ENCODE measurements around the gene ZNF750. TPM values are rescaled to one million over a fixed set of nuclear protein-coding genes. Genes with fewer than 3 reads are reported as not detected.

ZNF750 gene
- total RNA-seq, 2 experiments from 2014 or later: not detected

DNA sequence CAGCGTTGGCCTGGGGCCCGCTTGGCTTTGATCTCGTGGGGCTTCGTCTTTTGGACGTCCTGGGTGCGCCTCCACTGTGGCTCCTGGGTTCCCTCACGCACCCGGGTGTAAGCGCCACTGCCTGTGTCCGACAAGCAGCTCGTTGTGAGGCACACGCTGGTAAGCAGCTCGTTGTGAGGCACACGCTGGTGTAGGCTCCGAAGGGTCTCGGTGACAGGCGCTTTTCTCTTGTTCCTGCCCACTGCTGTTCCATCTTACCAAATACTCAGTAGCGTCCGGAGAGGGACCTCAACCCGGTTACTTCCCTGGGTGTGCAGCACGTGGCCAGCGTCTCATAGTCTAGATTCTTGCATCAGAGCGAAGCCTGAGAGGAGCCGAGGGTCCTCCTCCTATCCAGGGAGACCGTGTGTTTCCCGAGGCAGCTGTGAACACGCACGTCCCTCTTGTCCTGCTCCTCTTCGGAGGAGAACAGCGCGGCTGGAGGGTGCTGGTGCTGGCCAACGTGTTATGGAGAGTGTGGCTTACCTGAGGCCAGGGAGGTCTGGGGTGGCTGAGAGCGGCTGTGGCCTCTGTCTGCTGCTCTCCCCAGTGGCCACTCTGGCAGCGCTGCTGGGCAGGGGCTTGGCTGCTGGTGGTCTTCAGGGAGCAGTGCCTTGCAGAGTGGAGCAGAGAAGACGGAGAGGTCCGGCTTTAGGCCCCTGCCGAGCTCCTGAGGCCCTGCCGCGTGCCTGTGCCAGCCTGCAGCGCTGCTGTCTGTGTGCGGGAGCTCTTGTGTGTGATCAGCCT is 32.1 kb upstream of the ZNF750 start:
- Mint-ChIP-seq H3K4me3 (no peak overlapping the region), H3K27ac (no peak overlapping the region), H3K27me3 (no peaks in the 10 kb centered on the region), H3K9me3 (no peaks in the 10 kb centered on the region), H3K4me1 (ENCODE audit: low read depth) (no peaks in the 10 kb centered on the region), H3K36me3 (ENCODE audit: low read depth) (peaks cover 22% of the 10 kb centered on the region)
- TF ChIP-seq, protein P1, sequence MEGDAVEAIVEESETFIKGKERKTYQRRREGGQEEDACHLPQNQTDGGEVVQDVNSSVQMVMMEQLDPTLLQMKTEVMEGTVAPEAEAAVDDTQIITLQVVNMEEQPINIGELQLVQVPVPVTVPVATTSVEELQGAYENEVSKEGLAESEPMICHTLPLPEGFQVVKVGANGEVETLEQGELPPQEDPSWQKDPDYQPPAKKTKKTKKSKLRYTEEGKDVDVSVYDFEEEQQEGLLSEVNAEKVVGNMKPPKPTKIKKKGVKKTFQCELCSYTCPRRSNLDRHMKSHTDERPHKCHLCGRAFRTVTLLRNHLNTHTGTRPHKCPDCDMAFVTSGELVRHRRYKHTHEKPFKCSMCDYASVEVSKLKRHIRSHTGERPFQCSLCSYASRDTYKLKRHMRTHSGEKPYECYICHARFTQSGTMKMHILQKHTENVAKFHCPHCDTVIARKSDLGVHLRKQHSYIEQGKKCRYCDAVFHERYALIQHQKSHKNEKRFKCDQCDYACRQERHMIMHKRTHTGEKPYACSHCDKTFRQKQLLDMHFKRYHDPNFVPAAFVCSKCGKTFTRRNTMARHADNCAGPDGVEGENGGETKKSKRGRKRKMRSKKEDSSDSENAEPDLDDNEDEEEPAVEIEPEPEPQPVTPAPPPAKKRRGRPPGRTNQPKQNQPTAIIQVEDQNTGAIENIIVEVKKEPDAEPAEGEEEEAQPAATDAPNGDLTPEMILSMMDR (IDR thresholded peaks at IDR 0.05): no peak
- no peak overlapping the region for H3K27ac ChIP-seq (ENCODE audit: low read depth in 1 of 2, low read length in 2 of 2)
- no peaks in the 10 kb centered on the region for H3K27me3 ChIP-seq (ENCODE audit: control insufficient read depth in 1 of 2, insufficient read depth in 2 of 2, low read length in 2 of 2)
- intact Hi-C loops (cut with DNase I, micrococcal nuclease): no loop called here
- POLR2A ChIA-PET: no interaction called here
- H3K9me3 ChIP-seq (ENCODE audit: control insufficient read depth in 1 of 2, insufficient read depth in 1 of 2, low read length in 2 of 2): no peaks in the 10 kb centered on the region
- ATAC-seq (ENCODE audit: poor library complexity): no peak
- H3K4me1 ChIP-seq (ENCODE audit: insufficient read depth, low read length): peaks cover 25% of the 10 kb centered on the region
- DNase-seq: no peak
- no peak overlapping the region for H3K4me3 ChIP-seq (ENCODE audit: low read length)
- CTCF ChIA-PET: no interaction called here
- H3K36me3 ChIP-seq (ENCODE audit: insufficient read depth, low read length): peaks cover 46% of the 10 kb centered on the region

DNA sequence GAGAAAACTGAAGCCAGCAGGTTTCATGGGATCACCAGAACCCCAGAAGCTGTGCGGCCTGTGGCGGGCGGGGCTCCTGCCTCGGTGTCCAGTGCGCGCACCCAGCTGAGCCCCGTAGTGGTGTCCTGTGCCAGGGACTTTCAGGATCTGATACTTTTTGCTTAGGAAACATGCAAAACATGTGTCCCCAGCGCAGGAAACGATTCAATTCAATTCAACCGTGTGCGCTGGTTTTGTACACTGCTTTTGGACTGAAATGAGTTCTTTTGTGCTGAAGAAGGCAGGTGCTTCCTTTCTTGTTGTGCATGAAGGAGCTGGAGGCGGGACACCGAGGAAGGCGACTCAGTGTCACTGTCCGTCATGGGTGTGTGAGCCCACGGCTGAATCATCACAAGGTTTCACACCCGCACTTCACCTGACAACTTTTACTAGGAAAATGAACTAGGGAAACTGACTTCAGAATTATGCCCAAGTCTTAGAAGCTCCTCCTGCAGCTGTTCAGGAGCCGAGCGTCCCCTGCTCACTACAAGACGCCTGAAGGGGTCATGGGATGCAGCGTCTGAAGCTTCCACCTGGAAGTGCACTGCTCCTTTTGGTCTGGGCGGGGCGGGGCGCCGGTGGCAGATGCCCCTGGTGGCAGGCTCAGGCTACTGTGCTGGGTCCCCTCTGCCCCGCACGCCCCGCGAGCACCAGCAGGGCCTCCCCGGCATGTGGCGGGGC is 31.4 kb upstream of the ZNF750 start:
- Mint-ChIP-seq H3K4me1 (ENCODE audit: low read depth) (no peaks in the 10 kb centered on the region), H3K27me3 (no peaks in the 10 kb centered on the region), H3K9me3 (no peaks in the 10 kb centered on the region), H3K27ac (no peak overlapping the region), H3K4me3 (no peak overlapping the region), H3K36me3 (ENCODE audit: low read depth) (peaks cover 22% of the 10 kb centered on the region)
- DNase-seq (no peak), ATAC-seq (ENCODE audit: poor library complexity) (no peak)
- Histone ChIP-seq H3K4me1 (ENCODE audit: insufficient read depth, low read length) (peaks cover 33% of the 10 kb centered on the region), H3K36me3 (ENCODE audit: insufficient read depth, low read length) (peaks cover 46% of the 10 kb centered on the region), H3K27me3 (ENCODE audit: control insufficient read depth in 1 of 2, insufficient read depth in 2 of 2, low read length in 2 of 2) (no peaks in the 10 kb centered on the region), H3K9me3 (ENCODE audit: control insufficient read depth in 1 of 2, insufficient read depth in 1 of 2, low read length in 2 of 2) (no peaks in the 10 kb centered on the region), H3K27ac (ENCODE audit: low read depth in 1 of 2, low read length in 2 of 2) (no peak overlapping the region), H3K4me3 (ENCODE audit: low read length) (no peak overlapping the region)
- POLR2A ChIA-PET: no interaction called here
- CTCF ChIA-PET: no interaction called here
- TF ChIP-seq, protein P1 (IDR thresholded peaks at IDR 0.05): no peak
- intact Hi-C loops (cut with DNase I, micrococcal nuclease): no loop called here

DNA sequence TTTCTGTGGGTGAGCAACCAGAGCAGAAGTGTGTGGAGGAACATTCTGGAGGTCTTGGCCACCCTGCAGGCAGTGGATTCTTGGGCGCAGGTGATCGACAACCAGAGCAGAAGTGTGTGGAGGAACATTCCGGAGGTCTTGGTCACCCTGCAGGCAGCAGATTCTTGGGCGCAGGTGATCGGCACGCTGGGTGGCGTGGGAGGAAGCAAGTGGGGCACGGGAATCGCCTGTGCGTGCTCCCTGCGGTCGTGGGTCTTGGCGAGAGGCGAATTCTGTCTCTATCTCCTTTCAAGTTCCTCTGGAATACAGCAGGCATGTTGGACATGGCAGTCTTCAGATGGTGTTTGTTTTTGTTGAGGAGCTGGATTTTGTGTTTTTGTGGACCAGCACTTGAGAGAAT is 30.7 kb upstream of the ZNF750 start:
- Histone ChIP-seq H3K27ac (ENCODE audit: low read depth in 1 of 2, low read length in 2 of 2) (no peak overlapping the region), H3K27me3 (ENCODE audit: control insufficient read depth in 1 of 2, insufficient read depth in 2 of 2, low read length in 2 of 2) (no peaks in the 10 kb centered on the region), H3K36me3 (ENCODE audit: insufficient read depth, low read length) (peaks cover 43% of the 10 kb centered on the region), H3K4me3 (ENCODE audit: low read length) (no peak overlapping the region), H3K9me3 (ENCODE audit: control insufficient read depth in 1 of 2, insufficient read depth in 1 of 2, low read length in 2 of 2) (no peaks in the 10 kb centered on the region), H3K4me1 (ENCODE audit: insufficient read depth, low read length) (peaks cover 39% of the 10 kb centered on the region)
- CTCF ChIA-PET: no interaction called here
- POLR2A ChIA-PET: no interaction called here
- Mint-ChIP-seq H3K9me3 (no peaks in the 10 kb centered on the region), H3K4me3 (no peak overlapping the region), H3K4me1 (ENCODE audit: low read depth) (peaks cover 5% of the 10 kb centered on the region), H3K36me3 (ENCODE audit: low read depth) (peaks cover 22% of the 10 kb centered on the region), H3K27ac (no peak overlapping the region), H3K27me3 (no peaks in the 10 kb centered on the region)
- intact Hi-C loops (cut with DNase I, micrococcal nuclease): no loop called here
- no peak for DNase-seq
- TF ChIP-seq, protein P1 (IDR thresholded peaks at IDR 0.05): no peak
- ATAC-seq (ENCODE audit: poor library complexity): no peak

All from CD4-positive, alpha-beta T cell (primary cell).